HL-60 (cell line): Measurements from ENCODE around the gene PCCA.

ENCODE experiments used
- CTCF ChIP-seq: IDR thresholded peaks from one replicate; pipeline ENCODE4 v1.5.1; 2011; ENCODE audit warnings: low read length, control low read depth, inconsistent platforms; ENCODE audit not compliant: insufficient read depth
- GABPA ChIP-seq: IDR thresholded peaks from 2 replicates; pipeline ENCODE4 v1.6.1; 2012; ENCODE audit warnings: low read depth
- POLR2AphosphoS5 ChIP-seq: IDR thresholded peaks from 2 replicates; pipeline ENCODE4 v1.6.1; 2012; ENCODE audit warnings: low read depth
- REST ChIP-seq: IDR thresholded peaks from 2 replicates; pipeline ENCODE4 v1.6.1; 2012; ENCODE audit warnings: low read depth; ENCODE audit not compliant: insufficient replicate concordance
- SPI1 ChIP-seq: IDR thresholded peaks from 2 replicates; pipeline ENCODE4 v1.6.1; 2012; ENCODE audit warnings: low read depth, mild to moderate bottlenecking, borderline replicate concordance

- TF ChIP-seq CTCF (no peak), REST (no peak), POLR2AphosphoS5 (no peak), GABPA (no peak), SPI1 (no peak)
Measured at GRCh38 chr13:100247937-100248336, 159.0 kb downstream of the PCCA start.
